ENCODE measurements around the gene PEF1. TPM values are rescaled to one million over a fixed set of nuclear protein-coding genes. Genes with fewer than 3 reads are reported as not detected.

Gene PEF1
- total RNA-seq, 4 donors from 2014 or later, result 61.5 to 101 (median 92.9) TPM

DNA sequence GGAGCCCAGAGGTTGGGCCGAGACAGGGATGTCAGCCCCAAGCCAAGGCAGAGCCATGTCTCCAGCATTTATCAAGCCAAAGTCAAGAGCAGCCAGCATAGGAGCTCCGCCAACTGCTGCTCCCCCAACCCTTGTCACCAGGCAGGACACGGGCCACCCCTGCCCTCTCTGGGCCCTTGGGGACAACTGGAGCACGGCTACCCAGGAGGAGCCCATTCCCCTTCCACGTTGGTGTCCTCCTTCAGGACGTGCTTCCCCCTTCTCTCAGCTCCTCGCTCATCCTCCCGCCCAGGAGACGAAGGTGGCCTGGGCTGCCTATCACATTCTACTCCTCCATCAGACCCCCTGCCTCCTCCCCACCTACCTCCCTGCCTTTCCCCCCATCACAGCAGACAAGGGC, 19.9 kb upstream of the PEF1 start:
- DNase-seq (ENCODE audit: extremely low spot score), result no peak
- intact Hi-C loops (cut with DNase I), result loop anchor here (1.0 to 10.0 kb wide), 4 partner anchors 50 to 300 kb away; no protein-coding TSS in a partner anchor
- H3K27ac ChIP-seq (replicated peaks in 1 of 4), result peak overlapping the region in 1 of 4 donors; percentile 2
- H3K4me1 ChIP-seq, result peaks cover 19 to 58% (median 45%) of the 10 kb centered on the region in 4 donors
- 84% methylated on average over 9 of the region's 9 CpGs for WGBS
- TF ChIP-seq POLR2AphosphoS5 (IDR thresholded peaks at IDR 0.05), result no peak
- TF ChIP-seq EP300 (IDR thresholded peaks at IDR 0.05), result no peak
- TF ChIP-seq, protein P1, sequence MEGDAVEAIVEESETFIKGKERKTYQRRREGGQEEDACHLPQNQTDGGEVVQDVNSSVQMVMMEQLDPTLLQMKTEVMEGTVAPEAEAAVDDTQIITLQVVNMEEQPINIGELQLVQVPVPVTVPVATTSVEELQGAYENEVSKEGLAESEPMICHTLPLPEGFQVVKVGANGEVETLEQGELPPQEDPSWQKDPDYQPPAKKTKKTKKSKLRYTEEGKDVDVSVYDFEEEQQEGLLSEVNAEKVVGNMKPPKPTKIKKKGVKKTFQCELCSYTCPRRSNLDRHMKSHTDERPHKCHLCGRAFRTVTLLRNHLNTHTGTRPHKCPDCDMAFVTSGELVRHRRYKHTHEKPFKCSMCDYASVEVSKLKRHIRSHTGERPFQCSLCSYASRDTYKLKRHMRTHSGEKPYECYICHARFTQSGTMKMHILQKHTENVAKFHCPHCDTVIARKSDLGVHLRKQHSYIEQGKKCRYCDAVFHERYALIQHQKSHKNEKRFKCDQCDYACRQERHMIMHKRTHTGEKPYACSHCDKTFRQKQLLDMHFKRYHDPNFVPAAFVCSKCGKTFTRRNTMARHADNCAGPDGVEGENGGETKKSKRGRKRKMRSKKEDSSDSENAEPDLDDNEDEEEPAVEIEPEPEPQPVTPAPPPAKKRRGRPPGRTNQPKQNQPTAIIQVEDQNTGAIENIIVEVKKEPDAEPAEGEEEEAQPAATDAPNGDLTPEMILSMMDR (IDR thresholded peaks at IDR 0.05), result no peak
- no peak for TF ChIP-seq POLR2A (IDR thresholded peaks at IDR 0.05; ENCODE audit: low read depth)
- H3K36me3 ChIP-seq, result peaks cover 0 to 41% (median 7%) of the 10 kb centered on the region in 4 donors
- no peaks in the 10 kb centered on the region for H3K27me3 ChIP-seq
- H3K4me3 ChIP-seq, result no peak overlapping the region
- H3K9me3 ChIP-seq, result no peaks in the 10 kb centered on the region

DNA sequence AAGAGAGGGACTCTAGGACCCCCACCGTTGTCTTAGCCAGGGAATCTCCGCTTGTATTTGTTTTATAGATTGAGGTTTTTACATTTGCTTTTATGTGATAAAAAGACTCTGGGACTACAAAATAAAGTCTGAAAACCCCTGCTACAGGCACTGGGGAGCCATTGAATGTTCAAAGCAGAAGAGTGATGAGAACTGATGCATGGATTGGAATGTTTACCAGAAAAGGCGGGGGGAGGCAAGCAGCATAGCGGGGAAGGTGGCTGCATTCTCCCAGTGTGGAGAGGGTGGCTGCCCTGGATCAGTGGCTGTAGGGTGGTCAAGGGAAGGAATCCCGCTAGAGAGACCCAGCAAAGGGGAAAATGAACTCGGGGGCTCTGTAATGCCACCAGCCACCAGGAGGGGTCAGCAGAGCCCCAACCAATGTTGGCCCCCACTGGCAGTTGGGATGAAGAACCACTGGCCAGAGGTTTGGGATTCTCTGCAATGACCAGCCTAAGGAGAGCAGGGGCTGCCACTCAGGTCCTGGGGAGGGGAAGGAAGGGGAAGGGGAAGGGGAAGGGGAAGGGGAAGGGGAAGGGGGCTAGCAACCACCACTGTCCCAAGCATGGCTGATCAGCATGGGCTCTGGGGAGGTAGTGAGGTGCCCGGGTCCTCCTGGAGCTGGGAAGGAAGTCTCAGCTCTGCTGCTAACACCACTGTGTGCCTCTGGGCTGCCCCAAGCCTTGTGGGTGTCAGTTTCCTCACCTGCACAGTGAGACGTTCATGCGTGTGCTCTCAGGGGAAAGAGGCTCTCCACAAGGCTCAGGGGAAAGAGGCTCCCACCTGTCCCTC, 19.2 kb upstream of the PEF1 start:
- H3K36me3 ChIP-seq, result peaks cover 0 to 48% (median 8%) of the 10 kb centered on the region in 4 donors
- WGBS, result 44% methylated on average over 8 of the region's 9 CpGs
- H3K27me3 ChIP-seq, result no peaks in the 10 kb centered on the region

DNA sequence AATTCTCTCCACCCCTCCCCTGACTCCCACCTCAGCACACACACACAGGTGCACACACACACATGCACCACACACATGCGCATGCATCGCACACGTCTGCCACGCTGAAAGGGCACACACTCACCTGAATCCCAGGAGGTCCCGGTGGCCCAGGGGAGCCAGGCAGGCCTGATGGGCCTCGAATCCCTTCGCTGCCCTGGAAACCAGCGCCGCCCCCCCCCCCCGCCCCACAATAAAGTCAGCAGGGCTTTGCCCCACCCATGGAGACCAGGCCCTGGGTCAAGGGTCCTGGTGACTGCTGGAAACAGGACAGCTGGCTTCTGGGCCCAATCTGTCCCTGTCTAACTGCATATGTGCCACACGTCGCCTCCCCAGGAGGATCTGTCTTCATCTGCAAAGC, 17.8 kb upstream of the PEF1 start:
- Histone ChIP-seq H3K27me3 (no peaks in the 10 kb centered on the region), H3K9me3 (no peaks in the 10 kb centered on the region), H3K36me3 (peaks cover 5 to 62% (median 19%) of the 10 kb centered on the region in 4 donors), H3K4me3 (no peak overlapping the region), H3K4me1 (peaks cover 13 to 37% (median 26%) of the 10 kb centered on the region in 4 donors), H3K27ac (replicated peaks in 1 of 4) (no peak overlapping the region)
- DNase-seq (ENCODE audit: extremely low spot score), result no peak
- 90% methylated on average over 9 of the region's 12 CpGs for WGBS
- no peak for TF ChIP-seq POLR2AphosphoS5 (IDR thresholded peaks at IDR 0.05)
- TF ChIP-seq, protein P1 (IDR thresholded peaks at IDR 0.05), result no peak
- TF ChIP-seq EP300 (IDR thresholded peaks at IDR 0.05), result no peak
- TF ChIP-seq POLR2A (IDR thresholded peaks at IDR 0.05; ENCODE audit: low read depth), result no peak
- intact Hi-C loops (cut with DNase I), result loop anchor here (10.0 kb wide), 1 partner anchor 302 kb away; no protein-coding TSS in a partner anchor

More for the DNA sequence above, 19.2 kb upstream of the PEF1 start:
- Histone ChIP-seq H3K9me3 (no peaks in the 10 kb centered on the region), H3K4me3 (no peak overlapping the region), H3K4me1 (peaks cover 13 to 51% (median 38%) of the 10 kb centered on the region in 4 donors), H3K27ac (replicated peaks in 1 of 4) (peak overlapping the region in 1 of 4 donors; percentile 2)
- intact Hi-C loops (cut with DNase I), result loop anchor here (1.0 to 10.0 kb wide), 4 partner anchors 51 to 301 kb away; no protein-coding TSS in a partner anchor
- DNase-seq (ENCODE audit: extremely low spot score), result no peak
- TF ChIP-seq EP300 (IDR thresholded peaks at IDR 0.05) (no peak), POLR2A (IDR thresholded peaks at IDR 0.05; ENCODE audit: low read depth) (no peak), POLR2AphosphoS5 (IDR thresholded peaks at IDR 0.05) (peak in 1 of 2 donors; percentile 31)
- TF ChIP-seq, protein P1 (IDR thresholded peaks at IDR 0.05), result peak; percentile 94 to 99 (median 98)

DNA sequence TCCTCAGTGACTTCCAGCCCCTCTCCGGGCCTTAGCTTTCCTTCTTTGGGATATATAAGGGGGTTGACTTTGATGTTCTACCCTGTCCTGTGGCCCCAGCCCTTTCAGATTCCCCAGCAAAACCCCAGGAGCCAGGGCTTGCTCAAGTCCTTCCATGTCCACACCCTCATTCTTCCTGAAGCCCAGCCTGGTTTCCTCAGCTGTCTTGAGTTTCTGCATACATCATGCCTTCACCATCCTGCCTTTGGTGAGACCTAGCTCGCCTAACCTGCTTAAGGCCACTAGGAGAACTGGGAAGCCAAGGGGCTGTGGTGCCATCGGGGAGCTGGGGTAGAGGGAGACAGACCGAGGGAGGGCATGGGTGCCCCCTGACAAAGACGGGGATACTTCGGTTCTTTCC, 17.2 kb upstream of the PEF1 start:
- Histone ChIP-seq H3K9me3 (no peaks in the 10 kb centered on the region), H3K36me3 (peaks cover 7 to 68% (median 22%) of the 10 kb centered on the region in 4 donors), H3K4me1 (peaks cover 11 to 31% (median 20%) of the 10 kb centered on the region in 4 donors), H3K4me3 (no peak overlapping the region), H3K27me3 (no peaks in the 10 kb centered on the region), H3K27ac (replicated peaks in 1 of 4) (no peak overlapping the region)
- TF ChIP-seq EP300 (IDR thresholded peaks at IDR 0.05) (no peak), POLR2AphosphoS5 (IDR thresholded peaks at IDR 0.05) (no peak), POLR2A (IDR thresholded peaks at IDR 0.05; ENCODE audit: low read depth) (no peak)
- TF ChIP-seq, protein P1 (IDR thresholded peaks at IDR 0.05), result no peak
- intact Hi-C loops (cut with DNase I), result loop anchor here (10.0 kb wide), 1 partner anchor 303 kb away; no protein-coding TSS in a partner anchor
- 91% methylated on average over 6 of the region's 6 CpGs for WGBS
- DNase-seq (ENCODE audit: extremely low spot score), result no peak
